Measurements from ENCODE around the gene SVOPL. TPM values are rescaled to one million over a fixed set of nuclear protein-coding genes. Genes with fewer than 3 reads are reported as not detected.

SVOPL gene
- total RNA-seq, 1 experiment from 2014 or later, result not detected

DNA sequence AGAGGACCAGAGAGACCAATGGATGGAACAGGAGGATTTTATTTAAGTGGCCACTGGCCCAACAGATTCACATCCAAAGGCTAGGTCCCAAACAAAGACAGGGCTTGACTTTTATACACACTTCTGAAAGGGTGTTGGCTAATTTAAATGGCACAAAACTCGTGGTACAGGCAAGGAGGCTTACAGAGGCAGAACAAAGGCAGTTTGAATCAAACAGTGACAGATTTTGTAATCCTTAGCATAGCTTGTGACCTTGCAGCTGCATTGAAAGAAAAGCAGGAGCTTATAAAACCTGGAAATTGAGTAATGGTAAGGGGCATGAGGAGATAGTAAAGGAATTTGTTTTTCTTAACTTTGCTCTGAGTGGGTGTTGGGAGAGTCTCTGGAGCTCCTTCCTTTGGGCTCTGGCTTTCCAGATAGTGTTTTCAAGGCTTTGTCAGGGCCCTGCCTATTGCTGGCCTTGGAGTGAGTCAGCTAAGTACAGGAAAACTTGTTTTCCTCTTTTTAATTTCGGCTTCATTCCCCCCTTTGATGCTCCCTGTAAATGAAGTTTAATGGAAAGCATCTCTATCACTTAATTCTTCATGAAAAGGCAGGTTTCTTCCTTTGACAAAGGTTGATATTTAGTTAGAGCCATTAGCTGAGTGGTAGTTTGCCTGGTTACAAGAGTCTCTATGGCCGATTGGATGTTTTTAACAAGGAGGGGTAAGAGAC is 144.2 kb downstream of the SVOPL start:
- Histone ChIP-seq H3K27me3 (ENCODE audit: insufficient read depth, low read length) (no peaks in the 10 kb centered on the region), H3K27ac (ENCODE audit: low read depth, low read length) (no peak overlapping the region), H3K4me3 (replicated peaks in 1 of 2; ENCODE audit: low read depth in 1 of 2, low read length in 2 of 2) (no peak overlapping the region), H2AFZ (ENCODE audit: low read depth, low read length, poor library complexity, severe bottlenecking) (no peak overlapping the region), H3K79me2 (ENCODE audit: insufficient read depth, low read length) (no peaks in the 10 kb centered on the region), H3K36me3 (ENCODE audit: control insufficient read depth in 1 of 2, insufficient read depth in 2 of 2, low read length in 2 of 2) (peaks cover 0 to 31% of the 10 kb centered on the region in 2 experiments; a peak in 2 of 4 replicates), H4K20me1 (ENCODE audit: insufficient read depth) (no peaks in the 10 kb centered on the region), H3K9me2 (ENCODE audit: insufficient read depth) (no peaks in the 10 kb centered on the region), H3K9me3 (ENCODE audit: control insufficient read depth in 1 of 2, insufficient read depth in 1 of 2, low read depth in 1 of 2, low read length in 2 of 2) (peaks cover 14 to 20% of the 10 kb centered on the region in 2 experiments; a peak in 3 of 4 replicates), H3K9ac (ENCODE audit: low read length) (no peak overlapping the region), H3K4me2 (ENCODE audit: low read length) (no peak overlapping the region), H3K4me1 (ENCODE audit: control insufficient read depth in 1 of 2, insufficient read depth in 2 of 2, low read length in 2 of 2) (no peaks in the 10 kb centered on the region)
- RAD21 ChIA-PET (ENCODE audit: low non-redundant PET in 1 of 2, low total read pairs in 2 of 2, uncharacterized antibody in 2 of 2, unreplicated experiment in 2 of 2), result no interaction called here
- intact Hi-C loops (cut with micrococcal nuclease), result no loop called here
- DNase-seq (ENCODE audit: low read depth, low spot score), result no peak
- ATAC-seq, result no peak
- TF ChIP-seq CEBPB (IDR thresholded peaks at IDR 0.05; ENCODE audit: low read depth), result no peak
- TF ChIP-seq, protein P1, sequence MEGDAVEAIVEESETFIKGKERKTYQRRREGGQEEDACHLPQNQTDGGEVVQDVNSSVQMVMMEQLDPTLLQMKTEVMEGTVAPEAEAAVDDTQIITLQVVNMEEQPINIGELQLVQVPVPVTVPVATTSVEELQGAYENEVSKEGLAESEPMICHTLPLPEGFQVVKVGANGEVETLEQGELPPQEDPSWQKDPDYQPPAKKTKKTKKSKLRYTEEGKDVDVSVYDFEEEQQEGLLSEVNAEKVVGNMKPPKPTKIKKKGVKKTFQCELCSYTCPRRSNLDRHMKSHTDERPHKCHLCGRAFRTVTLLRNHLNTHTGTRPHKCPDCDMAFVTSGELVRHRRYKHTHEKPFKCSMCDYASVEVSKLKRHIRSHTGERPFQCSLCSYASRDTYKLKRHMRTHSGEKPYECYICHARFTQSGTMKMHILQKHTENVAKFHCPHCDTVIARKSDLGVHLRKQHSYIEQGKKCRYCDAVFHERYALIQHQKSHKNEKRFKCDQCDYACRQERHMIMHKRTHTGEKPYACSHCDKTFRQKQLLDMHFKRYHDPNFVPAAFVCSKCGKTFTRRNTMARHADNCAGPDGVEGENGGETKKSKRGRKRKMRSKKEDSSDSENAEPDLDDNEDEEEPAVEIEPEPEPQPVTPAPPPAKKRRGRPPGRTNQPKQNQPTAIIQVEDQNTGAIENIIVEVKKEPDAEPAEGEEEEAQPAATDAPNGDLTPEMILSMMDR (IDR thresholded peaks at IDR 0.05 in 2 of 3, conservative IDR thresholded peaks at IDR 0.05 in 1 of 3; ENCODE audit: borderline replicate concordance in 1 of 3, insufficient read depth in 1 of 3, low read depth in 2 of 3, low read length in 2 of 3), result no peak
- TF ChIP-seq, protein P2, sequence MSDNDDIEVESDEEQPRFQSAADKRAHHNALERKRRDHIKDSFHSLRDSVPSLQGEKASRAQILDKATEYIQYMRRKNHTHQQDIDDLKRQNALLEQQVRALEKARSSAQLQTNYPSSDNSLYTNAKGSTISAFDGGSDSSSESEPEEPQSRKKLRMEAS (IDR thresholded peaks at IDR 0.05), result no peak
- TF ChIP-seq EZH2phosphoT487 (IDR thresholded peaks at IDR 0.05; ENCODE audit: borderline replicate concordance), result no peak
- no peak for TF ChIP-seq RAD21 (IDR thresholded peaks at IDR 0.05; ENCODE audit: low read depth)
- TF ChIP-seq, protein P3, sequence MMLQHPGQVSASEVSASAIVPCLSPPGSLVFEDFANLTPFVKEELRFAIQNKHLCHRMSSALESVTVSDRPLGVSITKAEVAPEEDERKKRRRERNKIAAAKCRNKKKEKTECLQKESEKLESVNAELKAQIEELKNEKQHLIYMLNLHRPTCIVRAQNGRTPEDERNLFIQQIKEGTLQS (IDR thresholded peaks at IDR 0.05), result no peak
- CTCF ChIA-PET, result no interaction called here
- BruUV-seq (replicated peaks), result no TSS peak
- POLR2A ChIA-PET, result no interaction called here

Measured in HCT116 (cell line).